Measurements from ENCODE around the gene NOX5.

Gene NOX5

GRCh38 chr15:69038508-69038907 is 24.0 kb downstream of the NOX5 start:
- Histone ChIP-seq H3K9me3 (ENCODE audit: control insufficient read depth, insufficient read depth, low read length) (no peaks in the 10 kb centered on the region), H3K36me3 (ENCODE audit: insufficient read depth, low read length) (no peaks in the 10 kb centered on the region), H3K4me1 (ENCODE audit: insufficient read depth, low read length) (no peaks in the 10 kb centered on the region), H3K9ac (ENCODE audit: low read depth, low read length) (no peak overlapping the region)

GRCh38 chr15:69039516-69040225 is 25.2 kb downstream of the NOX5 start:
- H3K9me3 ChIP-seq (ENCODE audit: control insufficient read depth, insufficient read depth, low read length), result no peaks in the 10 kb centered on the region
- no peak overlapping the region for H3K9ac ChIP-seq (ENCODE audit: low read depth, low read length)
- no peaks in the 10 kb centered on the region for H3K4me1 ChIP-seq (ENCODE audit: insufficient read depth, low read length)
- no peaks in the 10 kb centered on the region for H3K36me3 ChIP-seq (ENCODE audit: insufficient read depth, low read length)

- no peak overlapping the region for H3K9ac ChIP-seq (ENCODE audit: low read depth, low read length)
- H3K9me3 ChIP-seq (ENCODE audit: control insufficient read depth, insufficient read depth, low read length), result no peaks in the 10 kb centered on the region
- H3K36me3 ChIP-seq (ENCODE audit: insufficient read depth, low read length), result no peaks in the 10 kb centered on the region
- 0 out of 2 replicates have a peak, but pooled peaks cover 5% of the 10 kb centered on the region for H3K4me1 ChIP-seq (ENCODE audit: insufficient read depth, low read length)
Measured at GRCh38 chr15:69042531-69042930, 28.0 kb downstream of the NOX5 start.

GRCh38 chr15:69045802-69046201 is 31.3 kb downstream of the NOX5 start:
- Histone ChIP-seq H3K36me3 (ENCODE audit: insufficient read depth, low read length) (no peaks in the 10 kb centered on the region), H3K9me3 (ENCODE audit: control insufficient read depth, insufficient read depth, low read length) (no peaks in the 10 kb centered on the region), H3K9ac (ENCODE audit: low read depth, low read length) (no peak overlapping the region), H3K4me1 (ENCODE audit: insufficient read depth, low read length) (0 out of 2 replicates have a peak, but pooled peaks cover 5% of the 10 kb centered on the region)

- Histone ChIP-seq H3K9ac (ENCODE audit: low read depth, low read length) (no peak overlapping the region), H3K36me3 (ENCODE audit: insufficient read depth, low read length) (no peaks in the 10 kb centered on the region), H3K9me3 (ENCODE audit: control insufficient read depth, insufficient read depth, low read length) (no peaks in the 10 kb centered on the region), H3K4me1 (ENCODE audit: insufficient read depth, low read length) (0 out of 2 replicates have a peak, but pooled peaks cover 5% of the 10 kb centered on the region)
Measured at GRCh38 chr15:69046781-69047180, 32.3 kb downstream of the NOX5 start.

- 0 out of 2 replicates have a peak, but pooled peaks cover 2% of the 10 kb centered on the region for H3K4me1 ChIP-seq (ENCODE audit: insufficient read depth, low read length)
- H3K9me3 ChIP-seq (ENCODE audit: control insufficient read depth, insufficient read depth, low read length), result no peaks in the 10 kb centered on the region
- no peaks in the 10 kb centered on the region for H3K36me3 ChIP-seq (ENCODE audit: insufficient read depth, low read length)
- H3K9ac ChIP-seq (ENCODE audit: low read depth, low read length), result no peak overlapping the region
Measured at GRCh38 chr15:69049976-69050375, 35.5 kb downstream of the NOX5 start.

- no peaks in the 10 kb centered on the region for H3K36me3 ChIP-seq (ENCODE audit: insufficient read depth, low read length)
- no peak overlapping the region for H3K9ac ChIP-seq (ENCODE audit: low read depth, low read length)
- no peaks in the 10 kb centered on the region for H3K9me3 ChIP-seq (ENCODE audit: control insufficient read depth, insufficient read depth, low read length)
- no peaks in the 10 kb centered on the region for H3K4me1 ChIP-seq (ENCODE audit: insufficient read depth, low read length)
Measured at GRCh38 chr15:69055251-69055650, 40.8 kb downstream of the NOX5 start.

- H3K9ac ChIP-seq (ENCODE audit: low read depth, low read length), result no peak overlapping the region
- no peaks in the 10 kb centered on the region for H3K9me3 ChIP-seq (ENCODE audit: control insufficient read depth, insufficient read depth, low read length)
- no peaks in the 10 kb centered on the region for H3K4me1 ChIP-seq (ENCODE audit: insufficient read depth, low read length)
- no peaks in the 10 kb centered on the region for H3K36me3 ChIP-seq (ENCODE audit: insufficient read depth, low read length)
Measured at GRCh38 chr15:69056365-69056764, 41.9 kb downstream of the NOX5 start.

GRCh38 chr15:69058830-69059556 is 44.5 kb downstream of the NOX5 start:
- Histone ChIP-seq H3K36me3 (ENCODE audit: insufficient read depth, low read length) (no peaks in the 10 kb centered on the region), H3K9ac (ENCODE audit: low read depth, low read length) (no peak overlapping the region), H3K4me1 (ENCODE audit: insufficient read depth, low read length) (no peaks in the 10 kb centered on the region), H3K9me3 (ENCODE audit: control insufficient read depth, insufficient read depth, low read length) (no peaks in the 10 kb centered on the region)

GRCh38 chr15:69059557-69059943 is 45.1 kb downstream of the NOX5 start:
- Histone ChIP-seq H3K4me1 (ENCODE audit: insufficient read depth, low read length) (no peaks in the 10 kb centered on the region), H3K36me3 (ENCODE audit: insufficient read depth, low read length) (no peaks in the 10 kb centered on the region), H3K9me3 (ENCODE audit: control insufficient read depth, insufficient read depth, low read length) (no peaks in the 10 kb centered on the region), H3K9ac (ENCODE audit: low read depth, low read length) (no peak overlapping the region)

- Histone ChIP-seq H3K9me3 (ENCODE audit: control insufficient read depth, insufficient read depth, low read length) (no peaks in the 10 kb centered on the region), H3K9ac (ENCODE audit: low read depth, low read length) (no peak overlapping the region), H3K4me1 (ENCODE audit: insufficient read depth, low read length) (no peaks in the 10 kb centered on the region), H3K36me3 (ENCODE audit: insufficient read depth, low read length) (no peaks in the 10 kb centered on the region)
Measured at GRCh38 chr15:69060041-69060481, 45.6 kb downstream of the NOX5 start.

GRCh38 chr15:69060744-69061143 is 46.2 kb downstream of the NOX5 start:
- no peaks in the 10 kb centered on the region for H3K4me1 ChIP-seq (ENCODE audit: insufficient read depth, low read length)

GRCh38 chr15:69061414-69061842 is 46.9 kb downstream of the NOX5 start:
- Histone ChIP-seq H3K4me1 (ENCODE audit: insufficient read depth, low read length) (no peaks in the 10 kb centered on the region), H3K9me3 (ENCODE audit: control insufficient read depth, insufficient read depth, low read length) (no peaks in the 10 kb centered on the region), H3K9ac (ENCODE audit: low read depth, low read length) (no peak overlapping the region), H3K36me3 (ENCODE audit: insufficient read depth, low read length) (no peaks in the 10 kb centered on the region)

More at GRCh38 chr15:69060744-69061143, 46.2 kb downstream of the NOX5 start:
- H3K9ac ChIP-seq (ENCODE audit: low read depth, low read length), result no peak overlapping the region
- no peaks in the 10 kb centered on the region for H3K9me3 ChIP-seq (ENCODE audit: control insufficient read depth, insufficient read depth, low read length)
- no peaks in the 10 kb centered on the region for H3K36me3 ChIP-seq (ENCODE audit: insufficient read depth, low read length)

- no peaks in the 10 kb centered on the region for H3K4me1 ChIP-seq (ENCODE audit: insufficient read depth, low read length)
- H3K36me3 ChIP-seq (ENCODE audit: insufficient read depth, low read length), result no peaks in the 10 kb centered on the region
- no peak overlapping the region for H3K9ac ChIP-seq (ENCODE audit: low read depth, low read length)
- no peaks in the 10 kb centered on the region for H3K9me3 ChIP-seq (ENCODE audit: control insufficient read depth, insufficient read depth, low read length)
Measured at GRCh38 chr15:69064649-69065048, 50.2 kb downstream of the NOX5 start.
